Tibial artery (tissue), 4 donors: ENCODE results near the gene CCDC136.

Experiments
- DNase-seq, 2 donors: peaks; one replicate each; pipeline ENCODE4 v3.0.0-alpha.2; 2019
- H3K27ac ChIP-seq, 2 donors: fragments of 200-600 bp; sonication (generic) in 1 of 2; 1 replicate in 1 of 2; 2 replicates in 1 of 2; pipeline ENCODE4 v1.5.1; 2018 to 2019; ENCODE audit warnings: mild to moderate bottlenecking in 1 of 2
- H3K27me3 ChIP-seq, 2 donors: fragments of 200-600 bp; sonication (generic) in 1 of 2; one replicate each; pipeline versions ENCODE4 v1.5.1 to v1.6.0; 2016 to 2019
- H3K36me3 ChIP-seq, 3 donors: fragments of 200-600 bp; sonication (generic) in 2 of 3; one replicate each; pipeline ENCODE4 v1.5.1; 2016 to 2019; ENCODE audit warnings: mild to moderate bottlenecking in 2 of 3
- H3K4me1 ChIP-seq, 4 donors: fragments of 200-600 bp; sonication (generic) in 2 of 4; 1 replicate in 3 of 4; 2 replicates in 1 of 4; pipeline ENCODE4 v1.5.1; 2016 to 2019
- H3K4me3 ChIP-seq, 2 donors: fragments of 200-600 bp; sonication (generic) in 1 of 2; 1 replicate in 1 of 2; 2 replicates in 1 of 2; pipeline ENCODE4 v1.5.1; 2018 to 2019; ENCODE audit warnings: mild to moderate bottlenecking in 2 of 2
- H3K9me3 ChIP-seq, 3 donors: fragments of 200-600 bp; sonication (generic) in 1 of 3; one replicate each; pipeline ENCODE4 v1.5.1; 2016 to 2019
- CTCF ChIP-seq, 2 experiments: fragments of 200-600 bp in 1 of 2; fragments of 450-650 bp in 1 of 2; IDR thresholded peaks; one replicate each; pipeline ENCODE4 v1.5.1; 2017 to 2019; ENCODE audit warnings: antibody characterized with exemption in 2 of 2, mild to moderate bottlenecking in 1 of 2, moderate library complexity in 1 of 2
- intact Hi-C: fragments of 100-400 bp; cut with DNase I; formaldehyde crosslinking; loops from one replicate; pipeline ENCODE4 v1.15.0; 2023; ENCODE audit warnings: low total_unique reads

Gene CCDC136

GRCh38 chr7:128758553-128758952 is 33.2 kb upstream of the CCDC136 start:
- peaks cover 0 to 41% (median 17%) of the 10 kb centered on the region in 4 donors for H3K4me1 ChIP-seq
- H3K27me3 ChIP-seq: no peaks in the 10 kb centered on the region
- H3K9me3 ChIP-seq: no peaks in the 10 kb centered on the region
- intact Hi-C loops: no loop called here
- no peak overlapping the region for H3K4me3 ChIP-seq
- DNase-seq: no peak
- no peak overlapping the region for H3K27ac ChIP-seq
- no peak for TF ChIP-seq CTCF (IDR thresholded peaks at IDR 0.05)
- peaks cover 32 to 73% (median 33%) of the 10 kb centered on the region in 3 donors for H3K36me3 ChIP-seq

DNA sequence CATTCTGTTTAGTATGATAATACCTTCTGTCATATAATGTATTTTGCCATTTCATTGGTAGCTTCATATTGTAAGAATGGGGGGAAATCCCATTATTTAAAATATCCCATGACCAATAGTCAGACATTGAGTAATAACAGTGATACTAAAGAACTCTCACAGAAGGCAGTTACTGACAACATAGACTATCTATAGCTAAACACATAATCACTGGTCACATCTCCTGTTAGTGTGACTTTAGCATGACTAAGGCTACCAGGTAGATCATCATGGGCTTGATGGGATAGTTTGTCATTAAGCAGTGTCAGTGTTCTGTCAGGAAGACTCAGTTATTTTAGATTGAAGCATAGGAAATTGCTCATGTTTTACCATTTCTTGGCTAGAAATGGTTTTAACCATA is 32.5 kb upstream of the CCDC136 start:
- Histone ChIP-seq H3K9me3 (no peaks in the 10 kb centered on the region), H3K27ac (no peak overlapping the region), H3K4me1 (peaks cover 0 to 46% (median 17%) of the 10 kb centered on the region in 4 donors), H3K36me3 (peaks cover 25 to 75% (median 29%) of the 10 kb centered on the region in 3 donors), H3K4me3 (no peak overlapping the region), H3K27me3 (no peaks in the 10 kb centered on the region)
- no peak for DNase-seq
- intact Hi-C loops: no loop called here
- no peak for TF ChIP-seq CTCF (IDR thresholded peaks at IDR 0.05)

DNA sequence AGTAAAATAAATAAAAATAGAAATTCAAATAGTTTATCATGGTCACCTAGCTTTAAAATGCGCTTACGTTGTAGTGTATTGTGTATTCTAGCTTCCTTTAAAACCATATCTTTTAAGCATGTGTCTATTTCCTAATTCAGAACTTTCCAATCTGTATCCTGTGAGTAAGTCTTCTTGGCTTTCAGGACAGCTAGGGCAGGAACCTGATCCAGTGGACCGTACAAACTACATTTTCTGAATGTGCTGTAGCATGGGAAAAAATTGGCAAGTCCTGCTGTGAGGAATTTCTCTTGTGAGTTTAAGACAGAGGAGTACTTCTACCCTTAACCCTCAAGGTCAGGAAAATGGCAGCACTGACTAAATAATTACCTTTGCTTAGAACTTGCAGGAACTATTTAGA is 28.2 kb upstream of the CCDC136 start:
- TF ChIP-seq CTCF (IDR thresholded peaks at IDR 0.05): no peak
- H3K27me3 ChIP-seq: no peaks in the 10 kb centered on the region
- peak overlapping the region in 1 of 2 donors; percentile 40 for H3K27ac ChIP-seq
- intact Hi-C loops: no loop called here
- H3K4me1 ChIP-seq: peaks cover 0 to 11% (median 0%) of the 10 kb centered on the region in 4 donors
- no peaks in the 10 kb centered on the region for H3K9me3 ChIP-seq
- no peak for DNase-seq
- peaks cover 40 to 98% (median 45%) of the 10 kb centered on the region in 3 donors for H3K36me3 ChIP-seq
- H3K4me3 ChIP-seq: no peak overlapping the region

GRCh38 chr7:128767475-128768110 is 24.2 kb upstream of the CCDC136 start:
- TF ChIP-seq CTCF (IDR thresholded peaks at IDR 0.05): no peak
- intact Hi-C loops: no loop called here
- Histone ChIP-seq H3K4me3 (no peak overlapping the region), H3K27me3 (no peaks in the 10 kb centered on the region), H3K36me3 (peaks cover 53 to 97% (median 55%) of the 10 kb centered on the region in 3 donors), H3K27ac (no peak overlapping the region), H3K4me1 (peaks cover 0 to 11% (median 0%) of the 10 kb centered on the region in 4 donors), H3K9me3 (no peaks in the 10 kb centered on the region)
- no peak for DNase-seq

- H3K4me3 ChIP-seq: no peak overlapping the region
- DNase-seq: no peak
- H3K27ac ChIP-seq: no peak overlapping the region
- H3K4me1 ChIP-seq: no peaks in the 10 kb centered on the region
- no peaks in the 10 kb centered on the region for H3K27me3 ChIP-seq
- intact Hi-C loops: no loop called here
- no peak for TF ChIP-seq CTCF (IDR thresholded peaks at IDR 0.05)
- peaks cover 49 to 89% (median 74%) of the 10 kb centered on the region in 3 donors for H3K36me3 ChIP-seq
- no peaks in the 10 kb centered on the region for H3K9me3 ChIP-seq
Observed at GRCh38 chr7:128770233-128770632, 21.5 kb upstream of the CCDC136 start.
